ENCODE measurements around the gene SRSF4.
A peak's percentile ranks its signal among the peaks of the same experiment; 100 is the strongest.
"Not testable (repeated sequence)": the region's sequence is repeated elsewhere in the genome, so short reads cannot be mapped to it uniquely, and the experiment has no call there.

SRSF4 gene

GRCh38 chr1:29124366-29125236 lies 57.1 kb downstream of the SRSF4 start:
- DNase-seq: peak; percentile 88

- DNase-seq: no peak
These were observed 57.8 kb downstream of the SRSF4 start, which contains the start of gene TMEM200B for GRCh38 chr1:29123887-29124365. TSS of gene TMEM200B (minus strand) at chr1:29123903. CDS start at chr1:29121828, 2,075 bp downstream.

GRCh38 chr1:29123053-29123886 lies 58.4 kb downstream of the SRSF4 start:
- peak; percentile 52 for DNase-seq

GRCh38 chr1:29122682-29123052 lies 59.0 kb downstream of the SRSF4 start:
- peak; percentile 81 for DNase-seq

GRCh38 chr1:29121936-29122681 lies 59.6 kb downstream of the SRSF4 start:
- DNase-seq: peak; percentile 57

- no peak for DNase-seq
These were observed 60.2 kb downstream of the SRSF4 start for GRCh38 chr1:29121516-29121935.

- DNase-seq: peak; percentile 64
These were observed 60.7 kb downstream of the SRSF4 start for GRCh38 chr1:29120947-29121485.

GRCh38 chr1:29120367-29120766 lies 61.3 kb downstream of the SRSF4 start:
- no peak for DNase-seq

- no peak for DNase-seq
These were observed 62.4 kb downstream of the SRSF4 start for GRCh38 chr1:29119121-29119929.

GRCh38 chr1:29117381-29117780 lies 64.3 kb downstream of the SRSF4 start:
- DNase-seq: no peak

GRCh38 chr1:29114654-29115053 lies 67.0 kb downstream of the SRSF4 start:
- DNase-seq: no peak

- DNase-seq: no peak
These were observed 68.1 kb downstream of the SRSF4 start for GRCh38 chr1:29113413-29114117.

- no peak for DNase-seq
These were observed 68.8 kb downstream of the SRSF4 start for GRCh38 chr1:29112705-29113412.

- DNase-seq: not testable (repeated sequence)
These were observed 73.7 kb downstream of the SRSF4 start for GRCh38 chr1:29108041-29108440.

GRCh38 chr1:29105822-29106221 lies 75.9 kb downstream of the SRSF4 start:
- DNase-seq: no peak

- DNase-seq: no peak
These were observed 81.2 kb downstream of the SRSF4 start for GRCh38 chr1:29100487-29100886.

GRCh38 chr1:29099286-29099685 lies 82.4 kb downstream of the SRSF4 start:
- DNase-seq: no peak
